HepG2 (cell line): Measurements from ENCODE around the gene MVB12A. TPM values are rescaled to one million over a fixed set of nuclear protein-coding genes. Genes with fewer than 3 reads are reported as not detected.

Experiments
- ASH2L ChIP-seq: fragments of 300-600, 200-600 bp; sonication (generic); IDR thresholded peaks from 2 replicates; pipeline ENCODE4 v1.7.0; 2017; ENCODE audit warnings: low read depth, mild to moderate bottlenecking, moderate library complexity, mixed read lengths, low read length; ENCODE audit not compliant: insufficient read length
- DPF2 ChIP-seq: sonication (generic); formaldehyde crosslinking; IDR thresholded peaks from 2 replicates; pipeline ENCODE4 v1.4.0; 2020; ENCODE audit warnings: mild to moderate bottlenecking, low read depth, missing genetic modification reagents, borderline replicate concordance
- FOXP4 ChIP-seq: sonication (generic); formaldehyde crosslinking; IDR thresholded peaks from 2 replicates; pipeline ENCODE4 v1.4.0; 2020; ENCODE audit warnings: missing genetic modification reagents
- HOXA5 ChIP-seq: sonication (generic); formaldehyde crosslinking; IDR thresholded peaks from 2 replicates; pipeline ENCODE4 v1.4.0; 2020; ENCODE audit warnings: missing genetic modification reagents
- NFRKB ChIP-seq: fragments of 450-650 bp; IDR thresholded peaks from 2 replicates; pipeline ENCODE4 v1.6.1; 2017
- SATB2 ChIP-seq: sonication (generic); formaldehyde crosslinking; IDR thresholded peaks from 2 replicates; pipeline ENCODE4 v1.5.0; 2020; ENCODE audit warnings: missing genetic modification reagents
- SMARCC2 ChIP-seq: fragments of 450-650 bp; IDR thresholded peaks from 2 replicates; pipeline ENCODE4 v1.6.1; 2017; ENCODE audit warnings: antibody characterized with exemption, mild to moderate bottlenecking
- THAP8 ChIP-seq: sonication (generic); formaldehyde crosslinking; IDR thresholded peaks from 2 replicates; pipeline ENCODE4 v1.5.1; 2020; ENCODE audit warnings: missing genetic modification reagents, mild to moderate bottlenecking, borderline replicate concordance
- ZBTB7A ChIP-seq: sonication (generic); formaldehyde crosslinking; IDR thresholded peaks from 2 replicates; pipeline ENCODE4 v1.8.0; 2022; ENCODE audit warnings: mild to moderate bottlenecking, missing genetic modification reagents
- ZBTB7B ChIP-seq: sonication (generic); formaldehyde crosslinking; IDR thresholded peaks from 2 replicates; pipeline ENCODE4 v1.4.0; 2020; ENCODE audit warnings: missing genetic modification reagents
- ZEB1 ChIP-seq: IDR thresholded peaks from 2 replicates; pipeline ENCODE4 v1.6.1; 2012; ENCODE audit warnings: mild to moderate bottlenecking, low read depth, inconsistent platforms; ENCODE audit not compliant: insufficient replicate concordance
- ZNF263 ChIP-seq: sonication (generic); formaldehyde crosslinking; IDR thresholded peaks from 2 replicates; pipeline ENCODE4 v1.4.0; 2020; ENCODE audit warnings: missing genetic modification reagents
- ZNF644 ChIP-seq: IDR thresholded peaks from 2 replicates; pipeline ENCODE4 v1.6.1; 2016; ENCODE audit warnings: low read depth
- ZNF660 ChIP-seq: sonication (generic); formaldehyde crosslinking; IDR thresholded peaks from 2 replicates; pipeline ENCODE4 v1.5.1; 2020; ENCODE audit warnings: mild to moderate bottlenecking, low read depth, missing genetic modification reagents, borderline replicate concordance
- ZNF678 ChIP-seq: sonication (generic); formaldehyde crosslinking; IDR thresholded peaks from 2 replicates; pipeline ENCODE4 v1.4.0; 2020; ENCODE audit warnings: mild to moderate bottlenecking, missing genetic modification reagents
- ZNF770 ChIP-seq: sonication (generic); formaldehyde crosslinking; IDR thresholded peaks from 2 replicates; pipeline ENCODE4 v1.5.0; 2020; ENCODE audit warnings: mild to moderate bottlenecking, missing genetic modification reagents
- polyA plus RNA-seq, 8 experiments: library from polyadenylated mRNA; depleted of rRNA in 3 of 8; stranded (reverse) in 7 of 8; unstranded in 1 of 8; fragments of >200 nt; fragmentation: Illumina TruSeq in 4 of 8; extraction: Trizol in 4 of 8; gene quantifications; 2 replicates each; pipeline versions ENCODE4 v1.2.1 to v1.2.3, GENCODE V29; 2011 to 2016; ENCODE audit warnings: low read depth in 4 of 8, missing spikeins in 1 of 8, mixed read lengths in 1 of 8; ENCODE audit not compliant: insufficient read depth in 1 of 8
- total RNA-seq, 5 experiments: library from RNA; depleted of rRNA; stranded (reverse); fragments of >200 nt; fragmentation: Illumina TruSeq; extraction: Trizol; gene quantifications; 2 replicates each; pipeline ENCODE4 v1.2.3, GENCODE V29; 2016; ENCODE audit warnings: low read depth in 1 of 5
- TF ChIP-seq, protein P1 (sequence below): sonication (generic); formaldehyde crosslinking; IDR thresholded peaks from 2 replicates; pipeline ENCODE4 v1.8.0; 2022; ENCODE audit warnings: missing genetic modification reagents, mild to moderate bottlenecking, inconsistent platforms, borderline replicate concordance
- TF ChIP-seq, protein P2 (sequence below): IDR thresholded peaks from 2 replicates; pipeline ENCODE4 v1.6.1; 2016; ENCODE audit warnings: missing genetic modification reagents, missing compliant biosample characterization
- TF ChIP-seq, protein P3 (sequence below): sonication (generic); formaldehyde crosslinking; IDR thresholded peaks from 2 replicates; pipeline ENCODE4 v1.4.0; 2020; ENCODE audit warnings: missing genetic modification reagents

MVB12A gene
- total and polyA plus RNA-seq, 2 of the 13 experiments (the other 11 are each of a cell fraction or from before 2014, with no cell fraction given): 35.7 to 36.1 TPM

DNA sequence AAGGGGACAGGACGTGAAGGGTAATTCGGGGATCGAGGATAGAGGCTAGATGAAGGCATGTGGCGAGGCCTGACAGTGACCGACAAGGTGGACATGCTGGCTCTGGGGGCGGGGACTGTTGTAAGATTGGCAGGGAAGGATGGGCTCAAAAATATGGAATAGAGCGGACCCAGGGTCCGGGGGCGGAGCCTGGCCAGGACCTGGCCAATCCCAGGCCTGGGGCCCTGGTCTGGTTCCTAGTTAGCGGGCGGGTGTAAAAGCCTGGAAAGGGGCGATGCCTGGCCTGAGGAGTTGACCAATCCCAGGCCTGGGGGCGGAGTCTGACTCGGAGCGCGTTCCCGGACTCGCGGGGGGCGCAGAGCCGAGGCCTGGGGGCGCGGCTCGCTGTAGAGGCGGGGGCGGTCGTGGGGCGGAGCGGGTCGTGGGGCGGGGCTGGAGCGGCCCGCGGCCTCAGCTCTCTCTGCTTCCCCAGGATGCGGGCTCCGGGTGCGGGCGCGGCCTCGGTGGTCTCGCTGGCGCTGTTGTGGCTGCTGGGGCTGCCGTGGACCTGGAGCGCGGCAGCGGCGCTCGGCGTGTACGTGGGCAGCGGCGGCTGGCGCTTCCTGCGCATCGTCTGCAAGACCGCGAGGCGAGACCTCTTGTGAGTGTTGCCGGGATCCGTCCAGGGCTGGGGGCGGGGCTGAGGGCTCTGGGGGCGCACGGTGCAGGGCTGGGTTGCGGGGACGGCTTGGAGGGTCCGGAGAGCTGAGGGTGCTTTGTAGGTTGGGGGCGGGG is 50.4 kb downstream of the MVB12A start, which contains the start of gene SLC27A1 (continued):
- TF ChIP-seq ZNF770: no peak
- TF ChIP-seq, protein P1, sequence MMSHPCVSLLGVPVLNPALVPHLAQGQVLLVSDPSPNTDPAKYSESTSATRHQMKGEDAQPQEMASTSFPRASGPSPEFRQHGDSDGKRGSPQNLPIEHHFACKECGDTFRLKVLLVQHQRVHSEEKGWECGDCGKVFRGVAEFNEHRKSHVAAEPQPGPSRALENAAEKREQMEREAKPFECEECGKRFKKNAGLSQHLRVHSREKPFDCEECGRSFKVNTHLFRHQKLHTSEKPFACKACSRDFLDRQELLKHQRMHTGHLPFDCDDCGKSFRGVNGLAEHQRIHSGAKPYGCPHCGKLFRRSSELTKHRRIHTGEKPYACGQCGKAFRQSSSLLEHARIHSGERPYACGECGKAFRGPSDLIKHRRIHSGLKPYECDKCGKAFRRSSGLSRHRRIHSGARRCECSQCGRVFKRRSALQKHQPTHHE: no peak
- TF ChIP-seq HOXA5 (CRISPR knock-in tag): no peak
- no peak for TF ChIP-seq ZNF660 (CRISPR knock-in tag)
- TF ChIP-seq NFRKB: no peak
- no peak for TF ChIP-seq ZNF644 (CRISPR knock-in tag)
- TF ChIP-seq FOXP4 (CRISPR knock-in tag): 0 out of 2 replicates have a peak, but pooled peaks have one; percentile 26
- no peak for TF ChIP-seq ZNF263
- TF ChIP-seq DPF2: no peak
- TF ChIP-seq, protein P2, sequence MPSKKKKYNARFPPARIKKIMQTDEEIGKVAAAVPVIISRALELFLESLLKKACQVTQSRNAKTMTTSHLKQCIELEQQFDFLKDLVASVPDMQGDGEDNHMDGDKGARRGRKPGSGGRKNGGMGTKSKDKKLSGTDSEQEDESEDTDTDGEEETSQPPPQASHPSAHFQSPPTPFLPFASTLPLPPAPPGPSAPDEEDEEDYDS (CRISPR knock-in tag): peak; percentile 38; the same call in 1 of the 2 replicates
- TF ChIP-seq, protein P3, sequence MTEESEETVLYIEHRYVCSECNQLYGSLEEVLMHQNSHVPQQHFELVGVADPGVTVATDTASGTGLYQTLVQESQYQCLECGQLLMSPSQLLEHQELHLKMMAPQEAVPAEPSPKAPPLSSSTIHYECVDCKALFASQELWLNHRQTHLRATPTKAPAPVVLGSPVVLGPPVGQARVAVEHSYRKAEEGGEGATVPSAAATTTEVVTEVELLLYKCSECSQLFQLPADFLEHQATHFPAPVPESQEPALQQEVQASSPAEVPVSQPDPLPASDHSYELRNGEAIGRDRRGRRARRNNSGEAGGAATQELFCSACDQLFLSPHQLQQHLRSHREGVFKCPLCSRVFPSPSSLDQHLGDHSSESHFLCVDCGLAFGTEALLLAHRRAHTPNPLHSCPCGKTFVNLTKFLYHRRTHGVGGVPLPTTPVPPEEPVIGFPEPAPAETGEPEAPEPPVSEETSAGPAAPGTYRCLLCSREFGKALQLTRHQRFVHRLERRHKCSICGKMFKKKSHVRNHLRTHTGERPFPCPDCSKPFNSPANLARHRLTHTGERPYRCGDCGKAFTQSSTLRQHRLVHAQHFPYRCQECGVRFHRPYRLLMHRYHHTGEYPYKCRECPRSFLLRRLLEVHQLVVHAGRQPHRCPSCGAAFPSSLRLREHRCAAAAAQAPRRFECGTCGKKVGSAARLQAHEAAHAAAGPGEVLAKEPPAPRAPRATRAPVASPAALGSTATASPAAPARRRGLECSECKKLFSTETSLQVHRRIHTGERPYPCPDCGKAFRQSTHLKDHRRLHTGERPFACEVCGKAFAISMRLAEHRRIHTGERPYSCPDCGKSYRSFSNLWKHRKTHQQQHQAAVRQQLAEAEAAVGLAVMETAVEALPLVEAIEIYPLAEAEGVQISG (CRISPR knock-in tag): 0 out of 2 replicates have a peak, but pooled peaks have one; percentile 12
- TF ChIP-seq ZEB1: no peak
- TF ChIP-seq THAP8 (CRISPR knock-in tag): no peak
- no peak for TF ChIP-seq ASH2L
- no peak for TF ChIP-seq SMARCC2
- no peak for TF ChIP-seq SATB2 (CRISPR knock-in tag)
- no peak for TF ChIP-seq ZNF678
- TF ChIP-seq ZBTB7B (CRISPR knock-in tag): no peak; the same call in 1 of the 2 replicates
- TF ChIP-seq ZBTB7A: no peak
